Stimulated activated CD4-positive, alpha-beta T cell treated with anti-CD3 and anti-CD28 coated beads, TNF-alpha, amount 100 ng/mL, for 1 hour (primary cell): Measurements from ENCODE around the gene MRPL14.

Experiments
- DNase-seq, 3 donors: peaks; one replicate each; pipeline ENCODE4 v3.0.0-alpha.2; 2020; ENCODE audit warnings: low read depth in 3 of 3, low spot score in 1 of 3

The MRPL14 gene

GRCh38 chr6:44081753-44082152 is 45.5 kb downstream of the MRPL14 start:
- no peak for DNase-seq

DNA sequence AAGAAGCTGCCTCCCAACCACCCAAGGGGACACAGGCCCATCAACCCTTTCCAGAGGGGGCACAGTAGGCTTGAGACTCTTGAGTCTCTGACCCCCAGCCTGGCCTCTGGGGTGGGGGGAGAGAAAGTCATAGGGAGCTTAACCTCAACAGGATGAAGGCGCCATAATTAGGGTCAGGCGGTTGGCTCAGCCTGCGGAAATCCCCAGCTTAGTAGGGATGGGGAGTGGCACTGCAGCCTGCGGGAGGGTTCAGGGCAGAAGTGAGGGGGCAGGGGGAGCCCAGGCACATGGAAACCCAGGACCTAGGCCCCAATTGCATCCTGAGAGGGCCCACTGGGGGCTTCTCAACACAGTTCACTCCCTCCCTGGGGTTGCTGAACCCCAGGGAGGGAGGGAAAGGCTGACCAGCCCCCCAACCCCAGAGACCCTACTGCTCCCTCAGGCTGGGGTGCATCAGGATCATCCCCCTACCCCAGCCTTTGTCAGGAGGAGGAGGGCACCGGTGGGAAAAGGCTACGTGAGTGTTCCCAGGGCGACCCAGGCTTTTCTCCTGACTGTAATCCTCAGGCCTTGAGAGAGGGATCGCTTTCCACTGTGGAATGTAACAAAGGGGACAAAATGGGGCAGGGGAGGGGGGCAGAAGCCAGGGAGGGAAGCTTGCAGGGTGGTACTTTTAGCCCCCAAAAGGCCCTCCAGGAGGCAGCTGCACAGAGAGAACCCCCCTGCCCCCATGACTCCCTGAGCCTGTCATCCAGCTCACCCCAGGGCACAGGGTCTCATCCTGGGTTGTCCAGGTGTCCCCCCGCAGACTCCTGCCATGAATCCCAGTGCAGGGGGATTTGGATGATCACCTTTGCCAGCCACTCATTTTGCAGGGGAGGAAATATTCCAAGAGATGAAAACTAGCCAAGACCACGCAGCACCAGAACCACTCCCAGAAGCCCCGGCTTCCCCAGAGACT is 46.4 kb downstream of the MRPL14 start:
- no peak for DNase-seq

DNA sequence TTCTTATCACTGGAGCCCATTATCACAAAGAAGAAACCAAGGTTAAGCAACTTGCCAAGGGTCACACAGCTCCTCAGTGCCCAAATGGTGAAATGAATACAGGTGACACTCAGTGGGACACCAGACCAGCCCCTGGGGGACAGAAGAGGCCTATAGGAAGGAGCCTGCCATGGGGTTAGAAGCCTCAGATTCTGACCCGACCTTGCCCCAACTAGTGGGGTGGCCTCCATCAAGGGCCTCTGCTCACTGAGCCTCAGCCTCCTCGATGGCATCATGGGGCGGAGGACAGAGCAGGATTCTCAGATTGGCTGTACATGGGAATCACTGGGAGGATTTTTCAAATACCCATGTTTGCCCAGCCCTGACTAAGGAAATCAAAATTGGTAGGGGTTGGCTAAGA is 47.6 kb downstream of the MRPL14 start:
- no peak for DNase-seq

- DNase-seq: peak in 2 of 3 donors; percentile 45 to 50
These were observed 48.2 kb downstream of the MRPL14 start for GRCh38 chr6:44078827-44079671.

- DNase-seq: no peak
These were observed 48.9 kb downstream of the MRPL14 start for GRCh38 chr6:44078219-44078826.

DNA sequence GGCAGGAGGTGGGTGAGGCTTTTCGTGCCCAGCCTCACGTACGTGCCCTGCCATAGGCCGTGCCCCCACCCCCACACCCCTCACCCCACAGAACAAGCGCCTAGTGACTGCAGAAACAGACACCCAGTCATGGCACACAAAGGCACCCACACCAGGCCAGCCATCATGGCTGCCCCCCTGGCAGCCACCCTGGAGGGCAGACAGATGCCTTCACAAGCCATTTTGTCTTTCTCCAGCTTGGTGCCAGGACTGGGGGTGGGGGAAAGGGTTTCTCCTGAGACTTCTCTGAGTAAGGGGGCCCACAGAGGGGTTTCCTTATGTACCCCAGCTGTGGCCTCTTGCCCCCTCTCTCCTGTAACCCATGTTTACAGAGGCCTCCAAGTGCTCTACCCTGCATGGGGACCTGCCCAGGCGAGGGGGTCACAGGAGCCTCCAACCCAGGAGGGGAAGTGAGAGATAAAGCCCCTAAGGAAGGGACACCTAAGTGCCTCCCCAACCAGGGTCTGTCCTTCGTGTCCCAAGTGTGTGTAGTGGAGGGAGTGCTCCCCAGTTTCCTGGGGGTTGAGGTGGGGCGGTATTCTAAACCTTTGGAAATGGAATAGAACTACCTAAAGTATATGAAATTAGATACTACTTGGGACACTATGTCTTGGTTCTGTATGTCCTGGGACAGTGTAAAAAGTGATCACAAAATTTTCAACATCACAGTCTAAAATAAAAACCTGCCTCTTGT is 49.9 kb downstream of the MRPL14 start:
- DNase-seq: no peak

DNA sequence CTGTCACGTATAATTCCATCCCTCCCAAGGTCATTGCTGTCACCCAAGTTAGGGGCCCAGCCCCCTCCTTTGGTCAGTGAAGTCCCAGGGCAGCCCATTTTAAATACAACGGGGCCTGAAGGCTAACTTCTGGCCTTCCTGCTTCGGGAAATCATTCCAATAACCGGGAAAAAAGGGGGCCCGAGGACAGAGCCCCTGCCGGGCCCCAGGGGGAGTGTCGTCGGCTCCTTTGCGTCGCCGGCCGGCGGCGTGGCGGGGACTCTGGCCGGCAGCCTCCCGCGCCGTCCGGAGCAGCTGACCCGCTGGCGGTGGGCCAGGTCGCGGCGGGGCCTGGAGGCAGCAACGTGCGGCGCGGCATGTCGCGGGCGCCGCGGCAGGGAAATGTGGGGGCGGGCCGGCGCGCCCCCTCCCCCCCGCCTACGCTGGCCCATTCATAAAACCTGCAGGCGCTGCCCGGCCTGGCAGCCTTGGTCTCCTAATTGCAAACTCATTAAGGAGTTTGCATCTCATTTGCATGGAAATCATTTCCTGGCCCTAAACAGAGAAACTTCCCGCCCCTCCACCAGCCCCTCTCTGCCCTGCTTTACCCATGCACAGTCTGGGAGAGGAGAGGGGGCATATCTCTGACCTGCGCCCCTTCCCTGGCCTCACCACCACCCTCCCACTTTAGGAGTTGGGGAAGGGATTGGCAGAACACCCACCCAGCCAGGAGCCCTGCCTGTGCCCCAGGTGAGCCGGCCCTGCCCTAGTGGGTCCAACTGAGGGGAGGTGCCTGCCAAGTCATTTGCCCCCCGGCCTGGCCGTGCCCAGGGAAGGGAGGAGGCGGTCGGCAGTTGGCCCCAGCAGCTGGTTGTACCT is 50.7 kb downstream of the MRPL14 start:
- no peak for DNase-seq

DNA sequence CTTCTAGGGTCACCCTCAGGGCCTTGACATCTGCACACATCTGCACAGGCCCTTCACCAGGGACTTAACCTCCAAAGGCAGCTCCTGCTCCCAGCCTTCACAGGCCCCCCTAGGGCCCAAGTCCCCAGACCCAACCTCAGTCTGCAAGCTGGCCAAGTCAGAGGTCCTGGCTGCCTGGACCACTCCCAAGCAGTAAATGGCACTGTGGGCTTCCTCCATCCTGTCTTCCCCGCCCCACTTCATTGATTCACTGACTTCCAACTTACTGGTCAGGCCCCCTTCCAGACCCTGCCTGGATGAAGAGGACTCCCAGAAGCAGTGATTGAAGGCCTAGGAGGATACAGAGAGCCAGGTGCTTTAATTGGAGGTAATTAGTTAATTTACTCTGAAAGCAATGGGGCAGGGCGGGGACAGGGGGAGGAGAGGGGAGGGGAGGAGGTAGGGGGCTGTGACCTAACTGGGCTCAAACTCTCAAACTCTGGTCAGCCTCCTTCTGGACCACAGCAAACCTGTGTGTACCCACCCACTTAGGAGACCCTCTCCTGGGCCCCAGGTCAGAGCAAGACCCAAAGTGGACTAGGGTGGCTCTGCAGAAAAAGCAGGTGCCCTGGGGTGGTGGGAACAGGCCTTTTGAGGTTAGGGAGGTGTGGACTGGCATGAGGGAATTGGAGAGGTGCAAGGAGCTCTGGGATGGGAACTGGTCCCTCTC is 51.5 kb downstream of the MRPL14 start:
- no peak for DNase-seq

- no peak for DNase-seq
These were observed 52.2 kb downstream of the MRPL14 start for GRCh38 chr6:44074813-44075646.

GRCh38 chr6:44074439-44074812 is 52.8 kb downstream of the MRPL14 start:
- peak; percentile 10 to 51 (median 30) for DNase-seq

GRCh38 chr6:44073612-44074438 is 53.4 kb downstream of the MRPL14 start:
- no peak for DNase-seq

- DNase-seq: peak; percentile 23 to 54 (median 39)
These were observed 54.2 kb downstream of the MRPL14 start for GRCh38 chr6:44072959-44073611.

DNA sequence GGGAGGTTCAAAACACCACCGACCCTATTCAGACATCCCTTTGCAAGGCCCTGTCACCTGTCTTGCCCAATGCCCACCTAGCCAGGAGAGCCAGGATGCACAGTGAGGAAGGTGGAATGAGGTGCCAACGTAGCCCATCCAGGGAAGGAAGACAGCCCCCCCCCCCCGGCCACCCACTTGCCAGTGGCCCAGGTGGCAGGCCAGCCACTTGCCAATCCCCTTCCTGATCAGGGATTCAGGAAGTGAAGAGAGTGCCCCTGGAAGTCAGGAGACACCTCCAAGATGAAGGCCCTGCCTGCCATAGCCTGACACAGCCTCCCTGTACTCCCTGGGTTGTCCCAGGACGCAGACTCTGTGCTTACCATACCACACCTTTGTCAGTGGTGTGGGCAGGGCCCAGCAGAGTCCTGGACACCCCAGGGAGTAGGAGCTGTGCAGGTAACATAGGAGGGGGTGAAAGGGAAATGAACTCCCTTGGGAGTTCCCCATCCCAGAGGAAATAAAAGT is 54.7 kb downstream of the MRPL14 start:
- DNase-seq: no peak

GRCh38 chr6:44071670-44072451 is 55.4 kb downstream of the MRPL14 start:
- no peak for DNase-seq

DNA sequence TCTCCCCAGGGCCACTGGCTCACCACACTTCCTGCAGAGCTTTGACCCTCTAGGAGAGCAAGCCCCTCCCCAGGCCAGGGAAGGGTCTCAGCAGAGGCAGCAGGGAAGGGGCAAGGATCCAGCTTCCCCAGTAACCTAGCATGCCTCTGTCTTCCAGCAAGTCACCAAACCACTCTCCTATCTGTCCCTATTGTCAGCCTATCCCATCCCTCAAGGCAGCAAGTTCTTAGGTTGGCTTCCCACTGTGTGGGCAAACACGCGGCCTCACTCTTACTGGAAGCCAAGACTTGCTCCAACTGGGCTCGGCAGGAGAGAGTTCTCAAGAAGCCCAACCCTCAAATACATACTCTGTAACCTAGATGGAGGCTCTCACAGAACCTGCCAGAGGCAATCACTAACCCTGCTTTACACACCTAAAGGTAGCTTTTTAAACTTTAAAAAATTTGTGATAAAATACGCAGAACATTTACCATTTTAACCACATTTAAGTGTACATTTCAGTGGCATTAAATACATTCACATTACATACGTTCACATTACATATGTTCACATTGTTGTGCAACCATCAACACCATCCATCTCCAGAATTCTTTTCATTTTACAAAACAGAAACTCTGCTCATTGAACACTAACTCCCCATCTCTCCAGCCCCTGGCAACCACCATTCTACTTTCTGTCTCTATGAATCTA is 58.5 kb downstream of the MRPL14 start:
- no peak for DNase-seq
